BE2C (cell line): ENCODE results near the gene PALD1.

ENCODE experiments used
- DNase-seq: peaks from one replicate; pipeline ENCODE4 v3.0.0-alpha.2; 2020
- H3K27me3 ChIP-seq: fragments of 250-450 bp; sonication (Bioruptor Pico); 2 replicates; pipeline ENCODE4 v1.5.1; 2020; ENCODE audit warnings: mild to moderate bottlenecking
- H3K36me3 ChIP-seq: fragments of 250-450 bp; sonication (Bioruptor Pico); 2 replicates; pipeline ENCODE4 v1.5.1; 2020; ENCODE audit warnings: mild to moderate bottlenecking
- H3K4me1 ChIP-seq: fragments of 250-450 bp; sonication (Bioruptor Pico); 2 replicates; pipeline ENCODE4 v1.5.1; 2020
- H3K4me3 ChIP-seq: 2 replicates; pipeline ENCODE4 v1.5.1; 2011; ENCODE audit warnings: low read depth, low read length
- H3K9me3 ChIP-seq: fragments of 250-450 bp; sonication (Bioruptor Pico); 2 replicates; pipeline ENCODE4 v1.5.1; 2020
- CTCF ChIP-seq: IDR thresholded peaks from 2 replicates; pipeline ENCODE4 v1.5.1; 2012; ENCODE audit warnings: mild to moderate bottlenecking, low read depth, low read length

The PALD1 gene

GRCh38 chr10:70557876-70558275, 79.3 kb downstream of the PALD1 start:
- H3K27me3 ChIP-seq: no peaks in the 10 kb centered on the region
- H3K4me3 ChIP-seq: no peak overlapping the region
- H3K36me3 ChIP-seq: no peaks in the 10 kb centered on the region
- H3K9me3 ChIP-seq: no peaks in the 10 kb centered on the region
- no peak for DNase-seq
- H3K4me1 ChIP-seq: no peaks in the 10 kb centered on the region; the same call in 1 of the 2 replicates
- TF ChIP-seq CTCF: no peak

DNA sequence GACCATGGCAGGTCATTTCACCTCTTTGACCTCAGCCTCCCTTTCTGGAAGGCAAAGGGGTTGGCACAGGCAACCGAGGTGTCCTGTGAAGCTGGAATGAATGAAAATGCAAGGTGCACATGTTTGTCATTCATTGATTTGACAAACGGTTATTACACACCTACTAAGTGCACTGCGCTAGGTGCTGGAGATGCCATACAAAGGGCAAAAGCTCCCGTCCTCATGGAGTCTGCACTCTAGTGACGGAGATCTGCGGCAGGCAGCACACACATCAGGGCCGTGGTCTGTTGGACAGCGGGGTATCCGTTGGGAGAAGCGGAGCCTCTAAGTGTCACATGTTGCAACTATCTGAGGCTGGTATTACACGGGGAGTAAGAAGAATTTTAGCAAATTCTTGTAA, 79.7 kb downstream of the PALD1 start:
- Histone ChIP-seq H3K4me1 (no peaks in the 10 kb centered on the region; the same call in 1 of the 2 replicates), H3K27me3 (no peaks in the 10 kb centered on the region), H3K36me3 (no peaks in the 10 kb centered on the region), H3K9me3 (no peaks in the 10 kb centered on the region), H3K4me3 (no peak overlapping the region)
- no peak for DNase-seq
- no peak for TF ChIP-seq CTCF

DNA sequence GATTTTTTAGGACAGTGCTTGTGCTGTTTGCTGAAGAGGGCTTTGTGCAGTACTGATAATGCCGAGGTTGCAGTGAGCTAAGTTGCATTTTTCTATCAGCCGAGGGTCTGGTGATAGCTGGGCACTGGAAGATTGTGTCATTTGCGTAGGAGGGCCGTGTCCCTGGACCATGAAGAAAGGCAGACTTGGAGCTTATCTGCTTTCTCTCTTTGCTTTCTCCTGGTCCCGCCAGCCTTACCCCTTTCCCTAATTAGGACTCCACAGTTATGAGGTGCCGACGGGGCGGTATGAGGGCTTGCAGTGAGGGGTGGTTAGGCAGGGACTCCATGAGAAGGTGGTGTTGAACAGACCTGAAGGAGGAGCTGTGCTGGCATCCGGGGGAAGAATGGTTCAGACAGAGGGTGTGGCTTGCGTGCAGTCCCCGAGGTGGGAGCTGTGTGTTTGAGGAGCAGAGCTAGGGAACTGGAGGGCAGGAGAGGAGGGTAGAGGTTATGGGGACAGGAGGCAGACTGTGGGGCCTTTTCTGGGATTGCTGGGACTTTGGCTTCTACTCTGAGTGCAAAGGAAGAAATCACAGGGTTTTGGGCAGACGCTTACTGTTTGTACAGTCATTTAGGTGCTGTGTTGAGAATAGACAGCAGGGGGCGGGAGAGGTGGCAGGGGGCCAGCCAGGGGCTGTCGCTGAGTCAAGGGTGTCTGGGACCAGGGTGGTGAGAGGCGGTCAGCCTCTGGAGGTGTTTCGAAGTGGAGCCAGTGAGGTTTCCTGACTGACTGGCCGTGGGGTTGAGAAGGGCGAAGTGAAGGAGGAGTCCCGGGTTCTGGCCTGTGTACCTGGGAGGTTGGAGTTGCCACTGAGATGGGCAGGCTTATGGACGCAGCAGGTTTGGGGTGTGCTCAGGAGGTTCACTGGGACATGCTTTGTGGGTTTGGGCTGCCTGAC, 80.6 kb downstream of the PALD1 start:
- peak overlapping the region; percentile 51 for H3K4me3 ChIP-seq

DNA sequence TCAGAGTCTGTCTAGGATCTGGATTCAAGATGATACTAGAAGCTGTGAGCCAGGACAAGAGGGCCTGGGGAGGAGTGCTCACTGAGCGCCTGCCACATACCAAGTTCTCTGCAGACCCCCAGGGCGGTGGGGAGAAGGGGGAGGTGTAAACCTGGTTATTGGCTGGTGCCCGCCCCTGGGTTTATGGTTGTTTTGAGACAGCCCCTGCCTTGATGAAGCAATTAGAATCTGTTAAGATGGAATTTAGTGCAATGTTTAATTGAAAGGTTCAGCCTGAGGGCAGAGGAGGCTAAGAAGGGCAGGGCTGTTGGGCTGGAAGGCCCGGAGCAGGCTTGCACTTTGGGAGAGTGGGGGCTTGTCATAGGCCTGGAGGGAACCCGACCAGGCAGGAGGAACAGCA, 81.3 kb downstream of the PALD1 start:
- no peaks in the 10 kb centered on the region for H3K9me3 ChIP-seq
- H3K4me3 ChIP-seq: no peak overlapping the region
- H3K27me3 ChIP-seq: no peaks in the 10 kb centered on the region
- no peak for TF ChIP-seq CTCF
- H3K4me1 ChIP-seq: no peaks in the 10 kb centered on the region; the same call in 1 of the 2 replicates
- H3K36me3 ChIP-seq: no peaks in the 10 kb centered on the region
- no peak for DNase-seq

More for the DNA sequence above, 80.6 kb downstream of the PALD1 start:
- H3K4me1 ChIP-seq: no peaks in the 10 kb centered on the region; the same call in 1 of the 2 replicates
- TF ChIP-seq CTCF: peak; percentile 71
- no peaks in the 10 kb centered on the region for H3K9me3 ChIP-seq
- H3K36me3 ChIP-seq: no peaks in the 10 kb centered on the region
- no peaks in the 10 kb centered on the region for H3K27me3 ChIP-seq
- peak; percentile 79 for DNase-seq

DNA sequence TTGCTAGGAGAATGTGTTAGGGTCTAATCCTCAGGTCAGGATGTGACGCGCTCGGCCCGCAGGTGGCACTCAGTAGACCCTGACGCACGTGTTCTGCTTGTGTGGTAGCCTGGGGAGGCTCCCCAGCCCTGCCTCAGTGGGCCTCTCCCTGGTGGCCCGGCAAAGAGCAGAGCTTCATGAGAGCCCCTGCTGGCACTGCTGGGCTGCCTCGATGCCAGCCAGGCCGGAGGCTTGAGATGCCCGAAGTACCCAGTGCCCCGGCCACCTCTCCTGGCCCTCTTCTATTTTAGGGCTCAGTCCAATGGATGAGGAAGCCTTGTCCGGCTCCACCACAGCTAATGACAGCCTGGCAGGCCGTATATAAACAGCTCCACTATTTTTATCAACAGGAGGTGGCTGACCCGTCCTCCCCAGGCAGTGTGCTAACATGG, 82.0 kb downstream of the PALD1 start:
- H3K9me3 ChIP-seq: no peaks in the 10 kb centered on the region
- TF ChIP-seq CTCF: no peak
- H3K4me3 ChIP-seq: no peak overlapping the region
- H3K4me1 ChIP-seq: no peaks in the 10 kb centered on the region; the same call in 1 of the 2 replicates
- DNase-seq: no peak
- no peaks in the 10 kb centered on the region for H3K27me3 ChIP-seq
- H3K36me3 ChIP-seq: no peaks in the 10 kb centered on the region

- no peaks in the 10 kb centered on the region for H3K36me3 ChIP-seq
- H3K9me3 ChIP-seq: no peaks in the 10 kb centered on the region
- TF ChIP-seq CTCF: no peak
- H3K4me3 ChIP-seq: no peak overlapping the region
- no peaks in the 10 kb centered on the region; the same call in 1 of the 2 replicates for H3K4me1 ChIP-seq
- H3K27me3 ChIP-seq: no peaks in the 10 kb centered on the region
- DNase-seq: no peak
These were observed 82.5 kb downstream of the PALD1 start for GRCh38 chr10:70561070-70561469.
